ENCODE measurements around the gene ADAMTS16. TPM values are rescaled to one million over a fixed set of nuclear protein-coding genes. Genes with fewer than 3 reads are reported as not detected.

ADAMTS16 gene
- total RNA-seq, 1 experiment from 2014 or later, result 0.28 TPM

DNA sequence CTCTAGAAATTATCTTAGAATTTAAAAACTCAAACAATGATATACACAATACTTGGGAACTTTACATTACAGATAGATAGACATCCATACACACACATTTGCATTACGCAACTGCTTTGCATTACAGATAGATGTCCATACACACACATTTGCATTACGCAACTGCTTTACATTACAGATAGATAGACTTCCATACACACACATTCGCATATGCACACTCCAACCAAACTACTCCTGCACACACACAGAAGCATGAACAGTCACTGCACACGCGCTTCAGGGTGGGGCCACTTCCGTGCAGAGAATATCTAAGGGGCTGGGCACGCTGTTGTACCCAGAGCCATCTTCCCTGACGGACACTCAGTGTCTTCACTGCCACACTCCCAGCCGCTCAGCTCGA, 7.9 kb upstream of the ADAMTS16 start:
- no TSS peak for BruUV-seq (replicated peaks)
- no peak for TF ChIP-seq EZH2 (IDR thresholded peaks at IDR 0.05; ENCODE audit: borderline replicate concordance, low read depth, low read length, poor library complexity, severe bottlenecking)
- TF ChIP-seq, protein P1, sequence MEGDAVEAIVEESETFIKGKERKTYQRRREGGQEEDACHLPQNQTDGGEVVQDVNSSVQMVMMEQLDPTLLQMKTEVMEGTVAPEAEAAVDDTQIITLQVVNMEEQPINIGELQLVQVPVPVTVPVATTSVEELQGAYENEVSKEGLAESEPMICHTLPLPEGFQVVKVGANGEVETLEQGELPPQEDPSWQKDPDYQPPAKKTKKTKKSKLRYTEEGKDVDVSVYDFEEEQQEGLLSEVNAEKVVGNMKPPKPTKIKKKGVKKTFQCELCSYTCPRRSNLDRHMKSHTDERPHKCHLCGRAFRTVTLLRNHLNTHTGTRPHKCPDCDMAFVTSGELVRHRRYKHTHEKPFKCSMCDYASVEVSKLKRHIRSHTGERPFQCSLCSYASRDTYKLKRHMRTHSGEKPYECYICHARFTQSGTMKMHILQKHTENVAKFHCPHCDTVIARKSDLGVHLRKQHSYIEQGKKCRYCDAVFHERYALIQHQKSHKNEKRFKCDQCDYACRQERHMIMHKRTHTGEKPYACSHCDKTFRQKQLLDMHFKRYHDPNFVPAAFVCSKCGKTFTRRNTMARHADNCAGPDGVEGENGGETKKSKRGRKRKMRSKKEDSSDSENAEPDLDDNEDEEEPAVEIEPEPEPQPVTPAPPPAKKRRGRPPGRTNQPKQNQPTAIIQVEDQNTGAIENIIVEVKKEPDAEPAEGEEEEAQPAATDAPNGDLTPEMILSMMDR (conservative IDR thresholded peaks at IDR 0.05; ENCODE audit: low read depth, low read length), result no peak
- DNase-seq (ENCODE audit: low spot score), result no peak
- ChIA-PET POLR2A (ENCODE audit: low non-redundant PET) (no interaction called here), CTCF (no interaction called here)
- peaks cover 8% of the 10 kb centered on the region for H3K27me3 ChIP-seq (replicated peaks; ENCODE audit: insufficient read depth, low read depth, low read length, poor library complexity)
- H3K27ac ChIP-seq (ENCODE audit: low read depth, low read length, poor library complexity, severe bottlenecking), result no peak overlapping the region
- no peaks in the 10 kb centered on the region for H3K9me3 ChIP-seq (ENCODE audit: low read depth, low read length, poor library complexity, severe bottlenecking)
- H3K4me1 ChIP-seq (ENCODE audit: insufficient read depth, low read length, poor library complexity, severe bottlenecking), result no peaks in the 10 kb centered on the region
- intact Hi-C loops (cut with micrococcal nuclease; ENCODE audit: unreplicated experiment), result no loop called here
- H3K36me3 ChIP-seq (ENCODE audit: insufficient read depth, low read length, poor library complexity, severe bottlenecking), result no peaks in the 10 kb centered on the region
- no peak overlapping the region for H3K4me3 ChIP-seq (ENCODE audit: low read depth, low read length, poor library complexity, severe bottlenecking)

DNA sequence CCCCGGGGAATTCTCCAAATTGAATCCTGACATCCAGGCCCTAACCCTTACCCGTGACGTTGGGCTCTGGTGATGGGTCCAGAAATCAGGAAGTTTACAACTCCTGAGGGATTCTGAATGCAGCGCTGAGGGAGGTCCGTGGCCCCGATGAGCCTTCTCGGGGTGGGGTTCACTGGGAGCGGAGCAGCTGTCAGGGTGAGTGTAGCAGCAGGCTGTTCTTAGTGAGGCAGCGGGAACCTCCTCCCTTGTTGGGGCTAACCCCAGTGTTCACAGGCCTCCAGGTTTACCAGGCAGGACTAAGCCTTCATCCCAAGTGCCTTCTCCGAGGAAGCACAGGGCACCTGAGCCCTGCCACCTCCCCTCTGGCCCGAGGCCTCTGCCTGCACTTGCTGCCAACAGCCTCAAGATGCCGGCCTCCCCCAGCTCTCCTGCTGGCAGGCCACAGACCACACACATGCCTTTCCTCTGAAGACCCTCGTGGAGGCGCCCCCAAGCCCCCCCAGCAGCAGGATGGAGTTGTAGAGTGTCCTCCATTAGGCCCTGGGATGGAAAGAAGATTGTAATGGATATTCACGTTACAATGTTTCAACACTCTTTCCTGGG, 7.3 kb upstream of the ADAMTS16 start:
- intact Hi-C loops (cut with micrococcal nuclease; ENCODE audit: unreplicated experiment), result no loop called here
- peaks cover 5% of the 10 kb centered on the region for H3K27me3 ChIP-seq (replicated peaks; ENCODE audit: insufficient read depth, low read depth, low read length, poor library complexity)
- BruUV-seq (replicated peaks), result no TSS peak
- CTCF ChIA-PET, result no interaction called here
- TF ChIP-seq, protein P1 (conservative IDR thresholded peaks at IDR 0.05; ENCODE audit: low read depth, low read length), result no peak
- no peak for TF ChIP-seq EZH2 (IDR thresholded peaks at IDR 0.05; ENCODE audit: borderline replicate concordance, low read depth, low read length, poor library complexity, severe bottlenecking)
- H3K36me3 ChIP-seq (ENCODE audit: insufficient read depth, low read length, poor library complexity, severe bottlenecking), result no peaks in the 10 kb centered on the region
- POLR2A ChIA-PET (ENCODE audit: low non-redundant PET), result no interaction called here
- no peaks in the 10 kb centered on the region for H3K9me3 ChIP-seq (ENCODE audit: low read depth, low read length, poor library complexity, severe bottlenecking)
- no peak overlapping the region for H3K4me3 ChIP-seq (ENCODE audit: low read depth, low read length, poor library complexity, severe bottlenecking)
- no peak overlapping the region for H3K27ac ChIP-seq (ENCODE audit: low read depth, low read length, poor library complexity, severe bottlenecking)
- no peak for DNase-seq (ENCODE audit: low spot score)
- no peaks in the 10 kb centered on the region for H3K4me1 ChIP-seq (ENCODE audit: insufficient read depth, low read length, poor library complexity, severe bottlenecking)

DNA sequence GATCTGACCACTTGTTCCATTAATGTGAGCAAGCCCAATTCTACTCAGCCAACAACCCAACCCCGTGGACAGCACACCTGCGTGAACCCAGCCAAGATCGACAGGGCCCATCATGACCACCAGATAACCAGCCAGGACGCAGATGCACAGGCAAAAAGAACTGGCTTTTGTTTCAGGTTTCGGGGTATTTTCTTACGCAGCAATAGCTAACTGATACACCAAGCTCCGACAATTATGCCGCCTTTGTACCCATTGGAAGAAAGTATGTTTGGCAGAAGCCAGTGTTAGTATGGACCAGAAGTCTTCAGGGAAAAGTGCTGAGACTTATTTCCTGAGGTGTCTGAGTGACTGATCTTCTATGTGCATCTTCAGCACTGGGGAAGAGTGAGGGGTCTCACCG, 6.0 kb upstream of the ADAMTS16 start:
- no peak overlapping the region for H3K4me3 ChIP-seq (ENCODE audit: low read depth, low read length, poor library complexity, severe bottlenecking)
- ChIA-PET CTCF (no interaction called here), POLR2A (ENCODE audit: low non-redundant PET) (no interaction called here)
- H3K9me3 ChIP-seq (ENCODE audit: low read depth, low read length, poor library complexity, severe bottlenecking), result no peaks in the 10 kb centered on the region
- H3K4me1 ChIP-seq (ENCODE audit: insufficient read depth, low read length, poor library complexity, severe bottlenecking), result no peaks in the 10 kb centered on the region
- no TSS peak for BruUV-seq (replicated peaks)
- no peak for TF ChIP-seq EZH2 (IDR thresholded peaks at IDR 0.05; ENCODE audit: borderline replicate concordance, low read depth, low read length, poor library complexity, severe bottlenecking)
- TF ChIP-seq, protein P1 (conservative IDR thresholded peaks at IDR 0.05; ENCODE audit: low read depth, low read length), result no peak
- intact Hi-C loops (cut with micrococcal nuclease; ENCODE audit: unreplicated experiment), result no loop called here
- no peak for DNase-seq (ENCODE audit: low spot score)
- H3K36me3 ChIP-seq (ENCODE audit: insufficient read depth, low read length, poor library complexity, severe bottlenecking), result no peaks in the 10 kb centered on the region
- H3K27ac ChIP-seq (ENCODE audit: low read depth, low read length, poor library complexity, severe bottlenecking), result no peak overlapping the region
- peaks cover 7% of the 10 kb centered on the region for H3K27me3 ChIP-seq (replicated peaks; ENCODE audit: insufficient read depth, low read depth, low read length, poor library complexity)
